IMR-90 (cell line): ENCODE results near the gene LYPD4. TPM values are rescaled to one million over a fixed set of nuclear protein-coding genes. Genes with fewer than 3 reads are reported as not detected.

Experiments
- ATAC-seq: fragments of 200-7000 bp; cut with Tn5 transposase; 2 replicates; pipeline ENCODE4 v1.9.1; 2020; ENCODE audit warnings: low read depth, mild to moderate bottlenecking, moderate library complexity
- BruUV-seq: library from RNA; stranded (reverse); fragments of 400-500 nt; replicated peaks from 2 replicates; lab custom pipeline; 2021; lab: Mats Ljungman, UMichigan
- CTCF ChIA-PET: fragments of 300-600 bp; formaldehyde crosslinking; extraction: SDS; loops from one replicate; lab custom pipeline; 2021; ENCODE audit warnings: antibody characterized with exemption; lab: Yijun Ruan, JAX
- POLR2A ChIA-PET: fragments of 300-600 bp; sonication (Branson Sonifier 250); formaldehyde crosslinking; loops from one replicate; lab custom pipeline; 2022; ENCODE audit warnings: antibody characterized with exemption; ENCODE audit not compliant: unreplicated experiment; lab: Charles Lee
- DNase-seq: peaks from one replicate; pipeline ENCODE4 v3.0.0; 2013
- H2AFZ ChIP-seq: replicated peaks from 2 replicates; pipeline ENCODE3; 2013; ENCODE audit warnings: low read length, mild to moderate bottlenecking; ENCODE audit not compliant: poor library complexity
- H2AK5ac ChIP-seq: 2 replicates; pipeline ENCODE4 v1.6.1; 2013; ENCODE audit warnings: low read depth, low read length, inconsistent platforms
- H2AK9ac ChIP-seq: replicated peaks from 2 replicates; pipeline ENCODE3; 2013; ENCODE audit warnings: mild to moderate bottlenecking, low read depth, low read length, moderate library complexity; ENCODE audit not compliant: poor library complexity
- H2BK120ac ChIP-seq: 2 replicates; pipeline ENCODE4 v1.6.1; 2013; ENCODE audit warnings: low read depth, low read length, inconsistent platforms
- H2BK15ac ChIP-seq: 3 replicates; pipeline ENCODE4 v1.6.1; 2013; ENCODE audit warnings: low read depth, low read length, inconsistent platforms
- H2BK20ac ChIP-seq: 2 replicates; pipeline ENCODE4 v1.6.1; 2013; ENCODE audit warnings: low read depth, mild to moderate bottlenecking, inconsistent platforms, low read length, moderate library complexity
- H2BK5ac ChIP-seq: 2 replicates; pipeline ENCODE4 v1.6.1; 2013; ENCODE audit warnings: mild to moderate bottlenecking, low read depth, low read length, inconsistent platforms; ENCODE audit not compliant: poor library complexity, severe bottlenecking
- H3K14ac ChIP-seq: replicated peaks from 2 replicates; pipeline ENCODE4 v1.6.1; 2013; ENCODE audit warnings: low read depth, low read length, inconsistent platforms
- H3K18ac ChIP-seq: 2 replicates; pipeline ENCODE4 v1.6.1; 2013; ENCODE audit warnings: low read depth, low read length, control low read depth
- H3K23ac ChIP-seq: 2 replicates; pipeline ENCODE4 v1.6.1; 2013; ENCODE audit warnings: low read depth, low read length, inconsistent platforms
- H3K27ac ChIP-seq: 2 replicates; pipeline ENCODE4 v1.5.1; 2013; ENCODE audit warnings: mild to moderate bottlenecking, control low read depth, low read length; ENCODE audit not compliant: insufficient read depth
- H3K27me3 ChIP-seq: 2 replicates; pipeline ENCODE4 v1.6.1; 2013; ENCODE audit warnings: low read length; ENCODE audit not compliant: control insufficient read depth, insufficient read depth
- H3K36me3 ChIP-seq: 2 replicates; pipeline ENCODE4 v1.6.1; 2013; ENCODE audit warnings: low read length, mixed read lengths; ENCODE audit not compliant: control insufficient read depth, insufficient read depth
- H3K4ac ChIP-seq: 2 replicates; pipeline ENCODE4 v1.6.1; 2013; ENCODE audit warnings: low read depth, low read length, inconsistent platforms
- H3K4me1 ChIP-seq: 2 replicates; pipeline ENCODE4 v1.6.1; 2013; ENCODE audit warnings: low read length, mixed read lengths; ENCODE audit not compliant: control insufficient read depth, insufficient read depth
- H3K4me2 ChIP-seq: 2 replicates; pipeline ENCODE4 v1.6.1; 2013; ENCODE audit warnings: low read depth, mild to moderate bottlenecking, control low read depth, low read length, moderate library complexity
- H3K4me3 ChIP-seq: 2 replicates; pipeline ENCODE4 v1.5.1; 2013; ENCODE audit warnings: low read depth, mild to moderate bottlenecking, control low read depth, low read length, moderate library complexity; ENCODE audit not compliant: insufficient read depth
- H3K56ac ChIP-seq: 2 replicates; pipeline ENCODE4 v1.6.1; 2013; ENCODE audit warnings: low read length, inconsistent platforms; ENCODE audit not compliant: insufficient read depth; ENCODE audit errors: extremely low read depth
- H3K79me1 ChIP-seq, 2 experiments: 2 replicates each; pipeline ENCODE4 v1.6.1; 2013; ENCODE audit warnings: low read length in 2 of 2, inconsistent platforms in 1 of 2, low read depth in 1 of 2
- H3K9ac ChIP-seq: 2 replicates; pipeline ENCODE4 v1.6.1; 2013; ENCODE audit warnings: low read depth, low read length, control low read depth
- H3K9me1 ChIP-seq: 2 replicates; pipeline ENCODE4 v1.6.1; 2013; ENCODE audit warnings: low read length, inconsistent platforms; ENCODE audit not compliant: insufficient read depth
- H3K9me3 ChIP-seq: 2 replicates; pipeline ENCODE4 v1.6.1; 2013; ENCODE audit warnings: low read length; ENCODE audit not compliant: control insufficient read depth, insufficient read depth
- H4K20me1 ChIP-seq: 2 replicates; pipeline ENCODE4 v1.6.1; 2013; ENCODE audit warnings: low read length, inconsistent platforms; ENCODE audit not compliant: insufficient read depth
- H4K5ac ChIP-seq: 2 replicates; pipeline ENCODE4 v1.6.1; 2013; ENCODE audit warnings: mild to moderate bottlenecking, low read depth, low read length, control low read depth
- H4K8ac ChIP-seq, 2 experiments: 2 replicates each; pipeline ENCODE4 v1.6.1; 2013; ENCODE audit warnings: low read depth in 2 of 2, low read length in 2 of 2, control low read depth in 1 of 2, inconsistent platforms in 1 of 2
- H4K91ac ChIP-seq: 2 replicates; pipeline ENCODE4 v1.6.1; 2013; ENCODE audit warnings: low read depth, low read length, inconsistent platforms; ENCODE audit not compliant: insufficient read depth
- BHLHE40 ChIP-seq: fragments of 150-350 bp; IDR thresholded peaks from 2 replicates; pipeline ENCODE4 v1.6.1; 2016; ENCODE audit warnings: mild to moderate bottlenecking, low read depth, low read length
- MAZ ChIP-seq: IDR thresholded peaks from 2 replicates; pipeline ENCODE4 v1.6.1; 2012; ENCODE audit warnings: low read depth, mild to moderate bottlenecking, low read length, improper control_type of control experiment, moderate library complexity, borderline replicate concordance
- NFE2L2 ChIP-seq: fragments of 150-350 bp; IDR thresholded peaks from 2 replicates; pipeline ENCODE4 v1.6.1; 2016; ENCODE audit warnings: low read depth, mild to moderate bottlenecking, low read length
- POLR2A ChIP-seq: IDR thresholded peaks from 2 replicates; pipeline ENCODE4 v1.6.1; 2012; ENCODE audit warnings: mild to moderate bottlenecking, low read depth, low read length
- RAD21 ChIP-seq: IDR thresholded peaks from 2 replicates; pipeline ENCODE4 v1.6.1; 2012; ENCODE audit warnings: low read length, improper control_type of control experiment
- RFX5 ChIP-seq: IDR thresholded peaks from 2 replicates; pipeline ENCODE4 v1.8.0; 2012; ENCODE audit warnings: low read depth, mild to moderate bottlenecking, low read length, moderate library complexity
- SMC3 ChIP-seq: fragments of 150-350 bp; IDR thresholded peaks from 2 replicates; pipeline ENCODE4 v1.6.1; 2016; ENCODE audit warnings: low read depth, mild to moderate bottlenecking, antibody characterized with exemption, low read length, moderate library complexity
- WGBS, 2 experiments: methylation state at CpG; one replicate each; pipeline versions ENCODE4 v1.1.5 to v1.1.7; 2013; ENCODE audit warnings: missing lambda C conversion rate in 2 of 2; ENCODE audit not compliant: insufficient read length in 1 of 2; ENCODE audit errors: extremely low coverage in 2 of 2; 5-methylcytosine and 5-hydroxymethylcytosine counted together
- dilution Hi-C: fragments of 300-500 bp; cut with HindIII; formaldehyde crosslinking; loops from one replicate; pipeline ENCODE4 v1.14.3; 2018; ENCODE audit warnings: low sequenced_read_pairs; ENCODE audit not compliant: unreplicated experiment
- in situ Hi-C: fragments of 300-500 bp; cut with MboI; formaldehyde crosslinking; loops from 3 replicates; pipeline ENCODE4 v1.14.3; 2019; ENCODE audit warnings: low sequenced_read_pairs, inconsistent platforms, mixed read lengths
- intact Hi-C: fragments of 100-400 bp; cut with micrococcal nuclease; formaldehyde crosslinking; loops from 2 replicates; pipeline ENCODE4 v1.10.0; 2022
- polyA plus RNA-seq, 3 experiments: library from polyadenylated mRNA; depleted of rRNA; stranded (reverse); fragments of >200 nt; gene quantifications; 2 replicates each; pipeline ENCODE4 v1.2.3, GENCODE V29; 2012; ENCODE audit warnings: low replicate concordance in 1 of 3
- total RNA-seq: library from RNA; depleted of rRNA; stranded (reverse); fragments of >200 nt; gene quantifications from 2 replicates; pipeline ENCODE4 v1.2.3, GENCODE V29; 2012

Gene LYPD4
- total and polyA plus RNA-seq, 2 of the 4 experiments (the other 2 are of a cell fraction), result not detected

DNA sequence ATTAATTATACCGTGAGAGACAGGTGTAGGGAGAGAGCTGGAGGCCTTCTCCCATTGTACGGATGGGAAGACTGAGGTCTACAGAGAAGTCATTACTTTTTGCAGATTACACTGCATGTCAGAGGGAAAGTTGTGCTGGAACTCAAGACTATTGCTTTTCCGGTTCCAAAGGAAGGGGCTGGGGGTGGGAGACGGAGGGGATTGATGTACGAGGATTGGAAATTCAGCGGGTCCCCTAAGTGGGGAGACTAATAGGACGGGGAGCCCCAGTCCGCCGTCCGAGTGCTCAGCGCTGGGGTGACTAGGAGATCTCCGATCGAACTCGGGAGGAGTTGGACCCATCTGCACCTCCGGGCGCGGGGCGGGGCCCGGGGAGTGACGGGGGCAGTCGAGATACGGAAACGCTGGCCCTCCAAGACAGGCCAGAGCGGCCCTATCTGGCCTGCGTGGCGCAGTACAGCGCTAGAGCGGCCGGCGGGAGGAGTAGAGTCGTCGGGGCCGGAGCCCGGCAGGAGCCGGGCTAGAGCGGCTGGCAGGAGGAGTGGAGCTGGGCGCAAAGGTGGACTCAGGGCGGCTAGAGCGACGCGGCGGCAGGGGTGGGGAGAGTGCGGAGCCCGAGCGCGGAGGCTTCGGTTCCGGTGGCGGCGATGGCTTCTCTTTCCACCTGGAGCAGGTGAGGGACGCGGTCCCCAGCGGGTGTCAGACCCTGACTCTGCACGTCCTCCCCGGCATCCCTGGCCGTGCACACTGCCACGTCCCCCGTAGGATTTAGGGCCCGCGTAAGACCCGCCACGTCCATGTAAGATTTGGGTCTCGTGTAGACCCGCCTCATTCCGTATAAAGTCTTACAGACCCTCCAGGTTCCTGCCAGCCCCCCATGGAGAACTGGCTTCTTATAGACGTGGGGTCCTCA is 39.6 kb upstream of the LYPD4 start (continued):
- peak; percentile 99 for TF ChIP-seq MAZ
- TF ChIP-seq RFX5, result no peak
- no peak for TF ChIP-seq SMC3

DNA sequence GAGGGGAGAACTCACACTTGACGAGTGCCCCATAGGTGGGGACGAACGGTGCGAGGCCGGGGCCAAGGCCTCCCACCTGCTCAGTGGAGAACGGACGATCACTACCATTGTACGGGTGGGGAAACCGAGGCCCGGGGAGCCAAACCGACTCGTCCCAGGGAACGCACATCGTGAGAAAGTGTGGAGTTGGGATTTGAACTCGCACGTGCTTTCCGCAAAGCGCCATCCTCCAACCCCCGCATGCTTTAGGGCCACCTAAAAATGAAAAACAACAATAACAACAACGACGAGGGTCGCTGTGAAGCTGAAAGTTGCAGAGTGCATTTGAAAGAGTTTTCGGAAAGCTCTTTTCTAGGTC is 39.0 kb upstream of the LYPD4 start:
- H3K4me3 ChIP-seq, result peak overlapping the region; percentile 92
- dilution Hi-C loops, result no loop called here
- no TSS peak for BruUV-seq
- H2AK5ac ChIP-seq, result peak overlapping the region; percentile 94
- DNase-seq (no peak), ATAC-seq (no peak)
- H2AK9ac ChIP-seq, result peak overlapping the region; percentile 99
- peaks cover 4% of the 10 kb centered on the region; the same call in 1 of the 2 replicates for H3K36me3 ChIP-seq
- H2AFZ ChIP-seq, result peak overlapping the region; percentile 94
- in situ Hi-C loops, result loop anchor here (5.0 kb wide), 1 partner anchor 64 kb away; no protein-coding TSS in a partner anchor
- H4K91ac ChIP-seq, result peak overlapping the region; percentile 69
- H3K9me3 ChIP-seq, result no peaks in the 10 kb centered on the region
- ChIA-PET CTCF (no interaction called here), POLR2A (no interaction called here)
- H2BK15ac ChIP-seq, result no peak overlapping the region; the same call in 2 of the 3 replicates
- H2BK5ac ChIP-seq, result no peak overlapping the region
- H3K27ac ChIP-seq, result peak overlapping the region; percentile 59; the same call in 1 of the 2 replicates
- H4K8ac ChIP-seq, result peak overlapping the region; percentile 94 to 98
- H3K4me1 ChIP-seq, result peaks cover 8% of the 10 kb centered on the region
- H2BK120ac ChIP-seq, result no peak overlapping the region
- peak overlapping the region; percentile 75 for H3K4ac ChIP-seq
- H3K9me1 ChIP-seq, result peaks cover 14% of the 10 kb centered on the region
- H4K5ac ChIP-seq, result peak overlapping the region; percentile 70
- peaks cover 32 to 48% of the 10 kb centered on the region in 2 experiments for H3K79me1 ChIP-seq
- peak overlapping the region; percentile 93 for H3K9ac ChIP-seq
- peak overlapping the region; percentile 73 for H3K23ac ChIP-seq
- H4K20me1 ChIP-seq, result peaks cover 23% of the 10 kb centered on the region; the same call in 1 of the 2 replicates
- H3K27me3 ChIP-seq, result peaks cover 1% of the 10 kb centered on the region; the same call in 1 of the 2 replicates
- no peak overlapping the region for H2BK20ac ChIP-seq
- peak overlapping the region; percentile 83; the same call in 1 of the 2 replicates for H3K56ac ChIP-seq
- peak overlapping the region; percentile 94 for H3K4me2 ChIP-seq
- intact Hi-C loops, result loop anchor here (5.0 to 10.0 kb wide), 2 partner anchors 49 to 151 kb away; no protein-coding TSS in a partner anchor
- no peak for TF ChIP-seq RAD21
- TF ChIP-seq NFE2L2, result no peak
- 0 out of 2 replicates have a peak, but pooled peaks have one; percentile 22 for TF ChIP-seq BHLHE40
- no peak for TF ChIP-seq POLR2A
- no peak for TF ChIP-seq MAZ
- 0% methylated on average over 5 of the region's 23 CpGs; no CpG with 5 or more reads in 1 of the 2 experiments for WGBS, 2 experiments
- peak overlapping the region; percentile 55 for H3K18ac ChIP-seq
- peak overlapping the region; percentile 77 for H3K14ac ChIP-seq
